ENCODE results near the gene NTN4.

Gene NTN4

GRCh38 chr12:95653771-95654546 lies 136.6 kb downstream of the NTN4 start:
- H3K4me3 ChIP-seq (replicated peaks; ENCODE audit: low read depth, low read length), result no peak overlapping the region
- DNase-seq (ENCODE audit: extremely low read depth, low read depth), result no peak
- TF ChIP-seq CTCF (IDR thresholded peaks at IDR 0.05; ENCODE audit: low read depth, low read length, missing control alignments), result no peak

GRCh38 chr12:95651681-95652080 lies 138.9 kb downstream of the NTN4 start:
- no peak for TF ChIP-seq CTCF (IDR thresholded peaks at IDR 0.05; ENCODE audit: low read depth, low read length, missing control alignments)
- DNase-seq (ENCODE audit: extremely low read depth, low read depth), result no peak
- H3K4me3 ChIP-seq (replicated peaks; ENCODE audit: low read depth, low read length), result no peak overlapping the region

GRCh38 chr12:95648990-95649791 lies 141.4 kb downstream of the NTN4 start:
- no peak overlapping the region for H3K4me3 ChIP-seq (replicated peaks; ENCODE audit: low read depth, low read length)
- no peak for DNase-seq (ENCODE audit: extremely low read depth, low read depth)
- TF ChIP-seq CTCF (IDR thresholded peaks at IDR 0.05; ENCODE audit: low read depth, low read length, missing control alignments), result no peak

GRCh38 chr12:95646781-95647190 lies 143.8 kb downstream of the NTN4 start:
- TF ChIP-seq CTCF (IDR thresholded peaks at IDR 0.05; ENCODE audit: low read depth, low read length, missing control alignments), result no peak
- no peak overlapping the region for H3K4me3 ChIP-seq (replicated peaks; ENCODE audit: low read depth, low read length)
- no peak for DNase-seq (ENCODE audit: extremely low read depth, low read depth)

- H3K4me3 ChIP-seq (replicated peaks; ENCODE audit: low read depth, low read length), result no peak overlapping the region
- no peak for DNase-seq (ENCODE audit: extremely low read depth, low read depth)
- no peak for TF ChIP-seq CTCF (IDR thresholded peaks at IDR 0.05; ENCODE audit: low read depth, low read length, missing control alignments)
Measured at GRCh38 chr12:95643256-95643655, 147.3 kb downstream of the NTN4 start.

- no peak overlapping the region for H3K4me3 ChIP-seq (replicated peaks; ENCODE audit: low read depth, low read length)
- DNase-seq (ENCODE audit: extremely low read depth, low read depth), result no peak
- no peak for TF ChIP-seq CTCF (IDR thresholded peaks at IDR 0.05; ENCODE audit: low read depth, low read length, missing control alignments)
Measured at GRCh38 chr12:95642583-95642982, 148.0 kb downstream of the NTN4 start.

All from HFF-Myc (cell line).